MV-4-11 (cell line): ENCODE measurements around the gene KCNA10.
A peak's percentile ranks its signal among the peaks of the same experiment; 100 is the strongest.
"Not testable (repeated sequence)": the region's sequence is repeated elsewhere in the genome, so short reads cannot be mapped to it uniquely, and the experiment has no call there.

Source experiments
- DNase-seq: peaks from one replicate; lab custom pipeline; 2025; lab: John Stamatoyannopoulos, UW

KCNA10 gene

GRCh38 chr1:110535985-110536384, 17.0 kb upstream of the KCNA10 start:
- DNase-seq: no peak

- no peak for DNase-seq
Observed at GRCh38 chr1:110533230-110533629, 14.3 kb upstream of the KCNA10 start.

GRCh38 chr1:110529011-110529410, 10.0 kb upstream of the KCNA10 start:
- no peak for DNase-seq

- no peak for DNase-seq
Observed at GRCh38 chr1:110526201-110526780, 7.3 kb upstream of the KCNA10 start.

- no peak for DNase-seq
Observed at GRCh38 chr1:110525249-110525595, 6.2 kb upstream of the KCNA10 start.

- peak; percentile 28 for DNase-seq
Observed at GRCh38 chr1:110524311-110525248, 5.6 kb upstream of the KCNA10 start.

- DNase-seq: peak; percentile 5
Observed at GRCh38 chr1:110523011-110523410, 4.0 kb upstream of the KCNA10 start.

- DNase-seq: no peak
Observed at GRCh38 chr1:110522560-110522959, 3.6 kb upstream of the KCNA10 start.

- peak; percentile 2 for DNase-seq
Observed at GRCh38 chr1:110520827-110521226, 1.9 kb upstream of the KCNA10 start.

GRCh38 chr1:110515891-110516290, 3.1 kb downstream of the KCNA10 start:
- DNase-seq: no peak

GRCh38 chr1:110515041-110515440, 3.9 kb downstream of the KCNA10 start:
- peak; percentile 34 for DNase-seq

- DNase-seq: no peak
Observed at GRCh38 chr1:110513511-110513910, 5.5 kb downstream of the KCNA10 start.

- DNase-seq: no peak
Observed at GRCh38 chr1:110511436-110511835, 7.5 kb downstream of the KCNA10 start.

- not testable (repeated sequence) for DNase-seq
Observed at GRCh38 chr1:110510921-110511320, 8.1 kb downstream of the KCNA10 start.

- DNase-seq: no peak
Observed at GRCh38 chr1:110509655-110510054, 9.3 kb downstream of the KCNA10 start.

- DNase-seq: peak; percentile 10
Observed at GRCh38 chr1:110508028-110508940, 10.7 kb downstream of the KCNA10 start.

GRCh38 chr1:110506541-110506940, 12.4 kb downstream of the KCNA10 start:
- DNase-seq: no peak

GRCh38 chr1:110505596-110505995, 13.4 kb downstream of the KCNA10 start:
- DNase-seq: no peak

GRCh38 chr1:110504226-110504625, 14.7 kb downstream of the KCNA10 start:
- peak; percentile 17 for DNase-seq

- no peak for DNase-seq
Observed at GRCh38 chr1:110503471-110503870, 15.5 kb downstream of the KCNA10 start.

GRCh38 chr1:110502402-110503151, 16.4 kb downstream of the KCNA10 start:
- peak; percentile 89 for DNase-seq
